HG03520 (cell line): ENCODE data around the gene NR3C2.

Experiments used
- ATAC-seq: cut with Tn5 transposase; IDR thresholded peaks from one replicate; pipeline ENCODE4 v1.9.1; 2021; ENCODE audit warnings: mild to moderate bottlenecking, moderate library complexity; ENCODE audit not compliant: unreplicated experiment

NR3C2 gene

GRCh38 chr4:148266240-148266639 lies 176.0 kb downstream of the NR3C2 start:
- ATAC-seq = no peak

GRCh38 chr4:148265627-148266026 lies 176.6 kb downstream of the NR3C2 start:
- ATAC-seq = no peak

GRCh38 chr4:148263802-148264201 lies 178.4 kb downstream of the NR3C2 start:
- ATAC-seq = no peak

- no peak for ATAC-seq
Observed at GRCh38 chr4:148263127-148263526, 179.1 kb downstream of the NR3C2 start.

GRCh38 chr4:148261848-148262247 lies 180.4 kb downstream of the NR3C2 start:
- no peak for ATAC-seq

- no peak for ATAC-seq
Observed at GRCh38 chr4:148259841-148260240, 182.4 kb downstream of the NR3C2 start.

GRCh38 chr4:148258535-148258934 lies 183.7 kb downstream of the NR3C2 start:
- no peak for ATAC-seq

GRCh38 chr4:148255344-148255720 lies 186.9 kb downstream of the NR3C2 start:
- ATAC-seq = no peak

- no peak for ATAC-seq
Observed at GRCh38 chr4:148254621-148255343, 187.4 kb downstream of the NR3C2 start.

GRCh38 chr4:148253768-148254167 lies 188.4 kb downstream of the NR3C2 start:
- ATAC-seq = no peak

GRCh38 chr4:148248824-148249223 lies 193.4 kb downstream of the NR3C2 start:
- no peak for ATAC-seq

- no peak for ATAC-seq
Observed at GRCh38 chr4:148245015-148245414, 197.2 kb downstream of the NR3C2 start.

GRCh38 chr4:148243837-148244236 lies 198.4 kb downstream of the NR3C2 start:
- ATAC-seq = no peak

- no peak for ATAC-seq
Observed at GRCh38 chr4:148240241-148240640, 202.0 kb downstream of the NR3C2 start.

GRCh38 chr4:148239494-148239985 lies 202.7 kb downstream of the NR3C2 start:
- no peak for ATAC-seq

GRCh38 chr4:148238811-148239493 lies 203.3 kb downstream of the NR3C2 start:
- ATAC-seq = no peak

- ATAC-seq = no peak
Observed at GRCh38 chr4:148238086-148238485, 204.1 kb downstream of the NR3C2 start.

GRCh38 chr4:148235809-148236208 lies 206.4 kb downstream of the NR3C2 start:
- ATAC-seq = no peak

GRCh38 chr4:148229798-148230197 lies 212.4 kb downstream of the NR3C2 start:
- no peak for ATAC-seq

- ATAC-seq = no peak
Observed at GRCh38 chr4:148229028-148229427, 213.2 kb downstream of the NR3C2 start.

- ATAC-seq = no peak
Observed at GRCh38 chr4:148227147-148227546, 215.1 kb downstream of the NR3C2 start.

GRCh38 chr4:148226341-148226740 lies 215.9 kb downstream of the NR3C2 start:
- no peak for ATAC-seq
